Measurements from ENCODE around the gene C17orf75. TPM values are rescaled to one million over a fixed set of nuclear protein-coding genes. Genes with fewer than 3 reads are reported as not detected.
"Not testable (repeated sequence)": the region's sequence is repeated elsewhere in the genome, so short reads cannot be mapped to it uniquely, and the experiment has no call there.

C17orf75 gene
- total RNA-seq, 2 experiments from 2014 or later, result 25.3 to 26.6 TPM

GRCh38 chr17:32317353-32317752 is 24.6 kb downstream of the C17orf75 start:
- Mint-ChIP-seq H3K27ac (no peak overlapping the region), H3K4me1 (ENCODE audit: low read depth) (peaks cover 2% of the 10 kb centered on the region), H3K36me3 (ENCODE audit: low read depth) (no peaks in the 10 kb centered on the region), H3K4me3 (no peak overlapping the region), H3K27me3 (ENCODE audit: low read depth) (peaks cover 6% of the 10 kb centered on the region), H3K9me3 (no peaks in the 10 kb centered on the region)
- CTCF ChIA-PET, result interaction anchor here (1.7 to 7.3 kb wide), 2 partner anchors 65 to 113 kb away, joined by 5 to 72 read pairs; no protein-coding TSS in a partner anchor
- intact Hi-C loops (cut with micrococcal nuclease), result no loop called here
- no peak for DNase-seq

- H3K27ac Mint-ChIP-seq; DNase-seq; H3K27me3 Mint-ChIP-seq (ENCODE audit: low read depth); H3K9me3 Mint-ChIP-seq; intact Hi-C loops (cut with micrococcal nuclease); H3K4me1 Mint-ChIP-seq (ENCODE audit: low read depth); H3K36me3 Mint-ChIP-seq (ENCODE audit: low read depth); H3K4me3 Mint-ChIP-seq: not testable (repeated sequence)
- CTCF ChIA-PET, result interaction anchor here (1.3 to 7.3 kb wide), 2 partner anchors 24 to 65 kb away, joined by 3 to 72 read pairs; no protein-coding TSS in a partner anchor
Measured at GRCh38 chr17:32316653-32317052, 25.3 kb downstream of the C17orf75 start.

GRCh38 chr17:32315171-32315570 is 26.8 kb downstream of the C17orf75 start:
- H3K4me3 Mint-ChIP-seq, result no peak overlapping the region
- intact Hi-C loops (cut with micrococcal nuclease), result no loop called here
- CTCF ChIA-PET, result interaction anchor here (0.6 to 1.3 kb wide), 2 partner anchors 25 to 104 kb away, joined by 3 read pairs; no protein-coding TSS in a partner anchor

GRCh38 chr17:32314636-32315035 is 27.3 kb downstream of the C17orf75 start:
- peaks cover 6% of the 10 kb centered on the region for H3K27me3 Mint-ChIP-seq (ENCODE audit: low read depth)
- no peaks in the 10 kb centered on the region for H3K9me3 Mint-ChIP-seq
- CTCF ChIA-PET, result no interaction called here
- intact Hi-C loops (cut with micrococcal nuclease), result no loop called here
- no peaks in the 10 kb centered on the region for H3K36me3 Mint-ChIP-seq (ENCODE audit: low read depth)
- peaks cover 2% of the 10 kb centered on the region for H3K4me1 Mint-ChIP-seq (ENCODE audit: low read depth)
- H3K4me3 Mint-ChIP-seq, result no peak overlapping the region
- H3K27ac Mint-ChIP-seq, result no peak overlapping the region
- DNase-seq, result no peak

More at GRCh38 chr17:32315171-32315570, 26.8 kb downstream of the C17orf75 start:
- no peak for DNase-seq
- Mint-ChIP-seq H3K36me3 (ENCODE audit: low read depth) (no peaks in the 10 kb centered on the region), H3K9me3 (no peaks in the 10 kb centered on the region), H3K4me1 (ENCODE audit: low read depth) (peaks cover 2% of the 10 kb centered on the region), H3K27me3 (ENCODE audit: low read depth) (peaks cover 6% of the 10 kb centered on the region), H3K27ac (no peak overlapping the region)

GRCh38 chr17:32311028-32311536 is 30.9 kb downstream of the C17orf75 start:
- no peaks in the 10 kb centered on the region for H3K4me1 Mint-ChIP-seq (ENCODE audit: low read depth)
- no peak overlapping the region for H3K27ac Mint-ChIP-seq
- no peak for DNase-seq
- CTCF ChIA-PET, result interaction anchor here (1.2 to 1.4 kb wide), 2 partner anchors 9 to 58 kb away, joined by 3 read pairs; no protein-coding TSS in a partner anchor
- H3K4me3 Mint-ChIP-seq, result no peak overlapping the region
- H3K27me3 Mint-ChIP-seq (ENCODE audit: low read depth), result peaks cover 3% of the 10 kb centered on the region
- H3K36me3 Mint-ChIP-seq (ENCODE audit: low read depth), result no peaks in the 10 kb centered on the region
- H3K9me3 Mint-ChIP-seq, result no peaks in the 10 kb centered on the region
- intact Hi-C loops (cut with micrococcal nuclease), result no loop called here

GRCh38 chr17:32307658-32308057 is 34.3 kb downstream of the C17orf75 start:
- CTCF ChIA-PET, result no interaction called here
- Mint-ChIP-seq H3K27ac (no peak overlapping the region), H3K4me3 (no peak overlapping the region), H3K4me1 (ENCODE audit: low read depth) (no peaks in the 10 kb centered on the region), H3K36me3 (ENCODE audit: low read depth) (no peaks in the 10 kb centered on the region), H3K9me3 (no peaks in the 10 kb centered on the region), H3K27me3 (ENCODE audit: low read depth) (no peaks in the 10 kb centered on the region)
- intact Hi-C loops (cut with micrococcal nuclease), result no loop called here
- DNase-seq, result no peak

- H3K27me3 Mint-ChIP-seq (ENCODE audit: low read depth), result no peaks in the 10 kb centered on the region
- no peak overlapping the region for H3K27ac Mint-ChIP-seq
- DNase-seq, result no peak
- H3K4me3 Mint-ChIP-seq, result no peak overlapping the region
- H3K4me1 Mint-ChIP-seq (ENCODE audit: low read depth), result no peaks in the 10 kb centered on the region
- H3K36me3 Mint-ChIP-seq (ENCODE audit: low read depth), result no peaks in the 10 kb centered on the region
- intact Hi-C loops (cut with micrococcal nuclease), result no loop called here
- CTCF ChIA-PET, result no interaction called here
- H3K9me3 Mint-ChIP-seq, result no peaks in the 10 kb centered on the region
Measured at GRCh38 chr17:32305049-32305448, 36.9 kb downstream of the C17orf75 start.

- H3K4me3 Mint-ChIP-seq, result no peak overlapping the region
- no peaks in the 10 kb centered on the region for H3K4me1 Mint-ChIP-seq (ENCODE audit: low read depth)
- no peaks in the 10 kb centered on the region for H3K36me3 Mint-ChIP-seq (ENCODE audit: low read depth)
- CTCF ChIA-PET, result interaction anchor here (0.6 kb wide), 1 partner anchor 159 kb away, joined by 5 read pairs; no protein-coding TSS in a partner anchor
- H3K9me3 Mint-ChIP-seq, result no peaks in the 10 kb centered on the region
- intact Hi-C loops (cut with micrococcal nuclease), result no loop called here
- no peaks in the 10 kb centered on the region for H3K27me3 Mint-ChIP-seq (ENCODE audit: low read depth)
- H3K27ac Mint-ChIP-seq, result no peak overlapping the region
- DNase-seq, result no peak
Measured at GRCh38 chr17:32303781-32304288, 38.1 kb downstream of the C17orf75 start.

- Mint-ChIP-seq H3K4me3 (no peak overlapping the region), H3K27ac (no peak overlapping the region), H3K36me3 (ENCODE audit: low read depth) (no peaks in the 10 kb centered on the region), H3K9me3 (no peaks in the 10 kb centered on the region), H3K4me1 (ENCODE audit: low read depth) (no peaks in the 10 kb centered on the region), H3K27me3 (ENCODE audit: low read depth) (no peaks in the 10 kb centered on the region)
- CTCF ChIA-PET, result interaction anchor here (0.6 kb wide), 1 partner anchor 160 kb away, joined by 5 read pairs; no protein-coding TSS in a partner anchor
- no peak for DNase-seq
- intact Hi-C loops (cut with micrococcal nuclease), result no loop called here
Measured at GRCh38 chr17:32302860-32303649, 38.9 kb downstream of the C17orf75 start.

- CTCF ChIA-PET, result no interaction called here
- Mint-ChIP-seq H3K9me3 (no peaks in the 10 kb centered on the region), H3K36me3 (ENCODE audit: low read depth) (no peaks in the 10 kb centered on the region), H3K27me3 (ENCODE audit: low read depth) (no peaks in the 10 kb centered on the region), H3K27ac (no peak overlapping the region), H3K4me3 (no peak overlapping the region), H3K4me1 (ENCODE audit: low read depth) (no peaks in the 10 kb centered on the region)
- no peak for DNase-seq
- intact Hi-C loops (cut with micrococcal nuclease), result no loop called here
Measured at GRCh38 chr17:32302037-32302436, 39.9 kb downstream of the C17orf75 start.

GRCh38 chr17:32299580-32300164 is 42.3 kb downstream of the C17orf75 start:
- intact Hi-C loops (cut with micrococcal nuclease), result no loop called here
- no peaks in the 10 kb centered on the region for H3K27me3 Mint-ChIP-seq (ENCODE audit: low read depth)
- no peak overlapping the region for H3K4me3 Mint-ChIP-seq
- CTCF ChIA-PET, result no interaction called here
- H3K36me3 Mint-ChIP-seq (ENCODE audit: low read depth), result no peaks in the 10 kb centered on the region
- H3K27ac Mint-ChIP-seq, result no peak overlapping the region
- H3K9me3 Mint-ChIP-seq, result no peaks in the 10 kb centered on the region
- H3K4me1 Mint-ChIP-seq (ENCODE audit: low read depth), result no peaks in the 10 kb centered on the region
- no peak for DNase-seq

- H3K36me3 Mint-ChIP-seq (ENCODE audit: low read depth), result no peaks in the 10 kb centered on the region
Measured at GRCh38 chr17:32298721-32299579, 43.0 kb downstream of the C17orf75 start.

More at GRCh38 chr17:32298721-32299579, 43.0 kb downstream of the C17orf75 start:
- no peak overlapping the region for H3K4me3 Mint-ChIP-seq
- no peak for DNase-seq
- intact Hi-C loops (cut with micrococcal nuclease), result no loop called here
- no peak overlapping the region for H3K27ac Mint-ChIP-seq
- CTCF ChIA-PET, result no interaction called here
- H3K27me3 Mint-ChIP-seq (ENCODE audit: low read depth), result no peaks in the 10 kb centered on the region
- no peaks in the 10 kb centered on the region for H3K9me3 Mint-ChIP-seq
- H3K4me1 Mint-ChIP-seq (ENCODE audit: low read depth), result no peaks in the 10 kb centered on the region

Measured in activated naive CD4-positive, alpha-beta T cell treated with anti-CD3 and anti-CD28 coated beads for 36 hours (primary cell).